EH (cell line): ENCODE measurements around the gene LKAAEAR1.
A peak's percentile ranks its signal among the peaks of the same experiment; 100 is the strongest.
"Not testable (repeated sequence)": the region's sequence is repeated elsewhere in the genome, so short reads cannot be mapped to it uniquely, and the experiment has no call there.

Experiments used
- DNase-seq: peaks from one replicate; pipeline ENCODE4 v3.0.0-alpha.2; 2015; ENCODE audit warnings: low read depth

Gene LKAAEAR1, protein sequence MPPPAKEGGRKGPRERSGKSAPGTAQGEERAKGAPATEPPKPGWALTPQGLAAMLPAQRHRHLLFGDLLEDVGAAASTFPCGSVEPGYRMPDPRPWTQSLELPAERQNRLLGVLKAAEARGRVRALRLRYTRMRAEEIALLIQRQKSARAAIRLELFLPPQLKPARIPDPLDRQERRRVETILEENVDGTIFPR

DNA sequence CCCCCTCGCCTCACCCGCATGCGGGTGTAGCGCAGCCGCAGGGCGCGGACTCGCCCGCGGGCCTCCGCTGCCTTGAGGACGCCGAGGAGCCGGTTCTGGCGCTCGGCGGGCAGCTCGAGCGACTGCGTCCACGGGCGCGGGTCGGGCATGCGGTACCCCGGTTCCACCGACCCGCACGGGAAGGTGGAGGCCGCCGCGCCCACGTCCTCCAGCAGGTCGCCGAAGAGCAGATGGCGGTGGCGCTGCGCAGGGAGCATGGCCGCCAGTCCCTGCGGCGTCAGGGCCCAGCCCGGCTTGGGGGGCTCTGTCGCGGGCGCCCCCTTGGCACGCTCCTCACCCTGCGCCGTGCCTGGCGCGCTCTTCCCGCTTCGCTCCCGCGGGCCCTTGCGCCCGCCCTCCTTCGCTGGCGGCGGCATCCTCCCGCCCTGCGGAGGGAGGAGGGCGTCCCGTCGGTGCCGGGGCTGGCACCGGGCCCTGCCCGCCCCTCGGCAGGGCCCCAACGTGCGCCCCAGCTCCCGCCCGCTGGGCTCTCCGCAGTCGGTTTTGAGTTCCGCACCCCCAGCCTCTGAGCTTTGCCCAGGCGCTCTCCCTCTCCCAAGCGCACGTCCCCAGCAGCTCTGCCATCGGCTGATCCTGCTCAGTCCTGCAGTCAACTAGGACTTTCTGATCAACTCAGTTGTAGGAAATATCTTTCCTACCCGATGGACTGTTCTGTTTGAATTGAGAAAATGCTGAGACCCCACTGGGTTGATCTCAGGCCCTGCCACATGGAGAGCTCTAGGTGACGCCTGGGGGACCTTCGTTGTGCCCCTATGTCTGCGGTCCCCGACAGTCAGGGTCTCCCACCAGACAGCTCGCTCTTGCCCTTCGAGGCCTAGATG lies at the start of gene LKAAEAR1:
Gene LKAAEAR1, minus strand, starts transcription at position 595 of the 881 bp plus-strand sequence. Its CDS starts 179 bp downstream, at position 416.
- no peak for DNase-seq

DNA sequence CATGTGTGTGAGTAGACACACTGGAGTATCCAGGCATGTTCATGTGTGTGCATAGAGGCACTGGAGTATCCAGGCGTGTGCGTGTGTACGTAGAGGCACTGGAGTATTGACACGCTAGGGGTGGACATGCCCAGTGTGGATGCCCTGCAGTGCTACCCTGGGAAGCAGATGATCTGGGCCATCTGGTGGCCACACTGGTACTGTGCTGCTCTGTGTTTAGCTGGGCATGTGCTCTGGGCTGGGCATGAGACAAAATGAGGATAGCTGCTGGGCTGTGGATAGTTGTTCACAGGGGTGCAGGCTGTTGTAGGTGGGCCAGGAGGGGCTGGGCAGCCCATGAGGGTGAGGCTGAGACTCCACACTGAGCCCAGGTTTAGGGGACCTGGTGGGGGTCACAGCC lies 47.2 kb upstream of the LKAAEAR1 start:
- peak; percentile 34 for DNase-seq

DNA sequence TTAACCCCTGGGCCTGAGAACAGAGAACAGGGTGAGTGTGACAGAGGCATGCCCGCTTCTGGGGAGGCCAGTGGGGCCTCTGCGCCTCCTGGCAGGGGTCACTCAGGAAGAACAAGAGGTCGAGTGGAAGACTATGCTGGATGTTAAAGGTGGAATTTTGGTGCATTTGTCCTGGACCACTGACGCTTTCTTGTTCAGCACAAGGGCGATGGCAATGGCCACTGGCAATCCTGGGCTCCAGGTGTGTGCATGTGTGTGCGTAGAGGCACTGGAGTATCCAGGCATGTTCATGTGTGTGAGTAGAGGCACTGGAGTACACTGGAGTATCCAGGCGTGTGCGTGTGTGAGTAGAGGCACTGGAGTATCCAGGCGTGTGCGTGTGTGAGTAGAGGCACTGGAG lies 46.7 kb upstream of the LKAAEAR1 start:
- no peak for DNase-seq

DNA sequence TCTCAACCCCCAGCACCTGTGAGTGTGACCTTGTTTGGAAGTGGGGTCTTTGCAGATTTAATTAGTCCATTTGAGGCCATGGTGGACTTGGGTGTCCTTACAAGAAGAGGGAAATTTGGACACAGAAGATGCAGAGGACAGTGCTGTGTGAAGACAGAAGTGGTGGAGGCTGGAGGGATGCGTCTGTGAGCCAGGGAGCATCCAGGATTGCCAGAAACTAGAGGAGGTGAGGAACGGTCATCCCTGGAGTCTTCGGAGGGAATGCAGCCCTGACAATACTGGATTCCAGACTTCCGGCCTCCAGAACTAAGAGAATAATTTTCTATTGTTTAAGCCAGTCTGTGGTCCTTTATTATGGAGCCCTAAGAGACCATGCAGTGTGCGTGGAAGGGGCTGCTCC lies 46.1 kb upstream of the LKAAEAR1 start:
- DNase-seq = no peak

DNA sequence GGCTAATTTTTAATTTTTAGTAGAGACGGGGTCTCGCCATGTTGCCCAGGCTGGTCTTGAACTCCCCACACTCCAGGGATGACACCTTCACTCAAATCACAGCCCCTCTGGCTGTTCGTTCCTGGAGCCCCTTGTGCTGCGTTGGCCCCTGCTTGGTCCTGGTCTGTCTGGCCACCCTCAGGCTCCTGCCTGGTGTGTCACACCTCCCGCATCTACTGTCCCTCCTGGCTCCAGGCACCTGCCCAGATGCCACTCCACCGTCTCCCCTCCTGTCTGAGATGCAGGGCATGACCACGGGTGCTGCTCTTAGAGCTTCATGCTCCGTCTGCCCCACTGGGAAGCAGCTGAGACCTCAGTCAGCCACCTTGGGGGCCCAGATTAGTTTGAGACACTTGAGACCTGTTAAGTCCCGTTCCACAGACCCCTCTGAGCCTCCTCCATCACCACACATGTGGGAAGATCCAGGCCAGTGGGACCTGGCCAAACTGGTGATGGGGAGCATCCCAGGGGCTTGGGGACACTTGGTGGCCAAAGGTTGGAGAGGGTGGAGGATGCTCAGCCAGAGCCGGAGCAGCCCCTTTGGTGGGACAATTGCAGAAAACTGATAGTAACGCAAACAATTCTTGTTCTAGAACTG lies 45.1 kb upstream of the LKAAEAR1 start:
- DNase-seq = no peak

DNA sequence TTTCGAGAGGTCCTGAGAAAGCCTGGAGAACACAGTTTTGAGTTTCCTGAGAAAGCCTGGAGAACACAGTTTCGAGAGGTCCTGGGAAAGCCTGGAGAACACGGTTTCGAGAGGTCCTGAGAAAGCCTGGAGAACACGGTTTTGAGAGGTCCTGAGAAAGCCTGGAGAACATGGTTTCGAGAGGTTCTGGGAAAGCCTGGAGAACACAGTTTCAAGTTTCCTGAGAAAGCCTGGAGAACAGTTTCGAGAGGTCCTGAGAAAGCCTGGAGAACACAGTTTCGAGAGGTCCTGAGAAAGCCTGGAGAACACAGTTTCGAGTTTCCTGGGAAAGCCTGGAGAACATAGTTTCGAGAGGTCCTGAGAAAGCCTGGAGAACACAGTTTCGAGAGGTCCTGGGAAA lies 39.3 kb upstream of the LKAAEAR1 start:
- not testable (repeated sequence) for DNase-seq

DNA sequence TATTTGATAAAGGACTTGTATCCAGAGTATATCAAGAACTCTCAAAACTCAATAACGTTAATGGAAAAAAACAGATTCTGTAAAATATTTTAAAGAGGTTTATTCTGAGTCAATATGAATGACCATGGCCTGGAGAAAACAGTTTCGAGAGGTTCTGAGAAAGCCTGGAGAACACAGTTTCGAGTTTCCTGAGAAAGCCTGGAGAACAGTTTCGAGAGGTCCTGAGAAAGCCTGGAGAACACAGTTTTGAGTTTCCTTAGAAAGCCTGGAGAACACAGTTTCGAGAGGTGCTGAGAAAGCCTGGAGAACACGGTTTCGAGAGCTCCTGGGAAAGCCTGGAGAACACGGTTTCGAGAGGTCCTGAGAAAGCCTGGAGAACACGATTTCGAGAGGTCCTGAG lies 38.7 kb upstream of the LKAAEAR1 start:
- not testable (repeated sequence) for DNase-seq

DNA sequence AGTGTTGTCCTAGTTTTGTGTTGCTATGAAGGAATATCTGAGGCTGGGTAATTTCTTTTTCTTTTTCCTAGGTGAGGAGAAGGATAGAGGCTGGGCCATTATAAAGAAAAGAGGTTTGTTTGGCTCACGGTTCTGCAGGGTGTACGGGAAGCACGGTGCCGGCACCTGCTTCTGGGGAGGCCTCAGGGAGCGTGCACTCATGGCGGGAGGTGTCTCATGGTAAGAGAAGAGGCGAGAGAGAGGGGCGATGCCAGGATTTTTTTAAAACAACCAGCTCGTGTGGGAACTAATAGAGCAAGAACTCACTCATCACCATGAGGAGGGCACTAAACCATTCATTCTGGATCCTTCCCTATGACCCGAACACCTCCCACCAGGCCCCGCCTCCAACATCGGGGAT lies 37.4 kb upstream of the LKAAEAR1 start:
- no peak for DNase-seq

DNA sequence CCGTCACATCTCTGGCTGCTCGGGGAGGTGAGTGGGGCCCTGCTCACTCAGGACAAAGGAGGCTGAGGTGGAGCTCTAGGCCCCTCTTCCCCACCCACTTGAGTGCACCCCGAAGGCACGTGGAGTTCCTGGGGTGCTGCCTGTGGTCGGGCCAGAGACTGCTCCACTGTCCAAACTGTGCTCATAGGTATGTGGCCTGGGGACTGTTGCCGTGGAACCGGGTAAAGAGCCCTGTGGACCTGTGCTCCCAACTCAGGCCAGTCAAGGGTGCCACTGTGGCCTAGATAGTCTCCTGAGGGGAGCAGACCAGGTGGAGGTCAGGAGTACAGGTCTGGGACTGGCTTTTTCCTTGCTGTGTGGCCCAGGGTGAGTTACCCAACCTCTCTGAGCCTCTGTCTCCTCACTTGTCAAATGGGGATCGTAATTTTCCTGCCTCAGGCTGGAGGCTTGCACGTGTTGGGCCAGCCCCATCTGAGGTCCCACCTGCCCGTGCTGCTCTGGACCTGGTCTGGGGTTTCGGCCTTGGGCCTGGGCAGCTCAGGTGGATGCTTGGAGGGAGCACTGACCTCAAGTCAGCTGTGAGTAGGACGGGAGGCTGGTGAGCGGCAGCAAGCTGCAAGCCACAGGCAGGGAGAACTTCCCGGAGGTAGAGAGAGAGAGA lies 35.6 kb upstream of the LKAAEAR1 start:
- DNase-seq = no peak

DNA sequence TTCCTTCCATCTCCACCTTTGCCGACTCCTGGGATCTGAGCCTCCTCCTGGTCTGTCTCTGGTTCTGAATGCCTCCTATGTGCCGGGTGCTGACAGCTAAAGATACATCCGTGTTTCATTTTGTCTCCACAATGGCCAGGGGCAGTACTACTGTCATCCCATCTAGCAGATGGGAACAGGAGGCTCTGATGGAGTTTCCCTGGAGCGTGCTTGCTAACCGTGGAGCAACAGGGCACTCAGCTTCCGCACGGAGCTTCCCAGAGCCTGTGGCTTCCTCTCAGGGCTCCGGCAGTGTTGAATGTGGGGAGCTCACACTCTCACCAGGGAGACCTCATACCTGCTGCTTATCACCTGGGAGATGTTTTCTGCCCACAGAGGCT lies 35.1 kb upstream of the LKAAEAR1 start:
- DNase-seq = no peak

DNA sequence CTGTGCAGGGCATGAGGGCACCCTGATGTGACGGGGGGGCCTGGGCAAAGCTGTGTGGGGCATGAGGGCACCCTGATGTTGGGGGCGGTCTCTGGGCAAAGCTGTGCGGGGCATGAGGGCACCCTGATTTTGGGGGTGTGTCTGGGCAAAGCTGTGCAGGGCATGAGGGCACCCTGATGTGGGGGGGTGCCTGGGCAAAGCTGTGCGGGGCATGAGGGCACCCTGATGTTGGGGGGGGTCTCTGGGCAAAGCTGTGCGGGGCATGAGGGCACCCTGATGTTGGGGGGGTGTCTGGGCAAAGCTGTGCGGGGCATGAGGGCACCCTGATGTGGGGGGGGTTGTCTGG lies 33.2 kb upstream of the LKAAEAR1 start:
- DNase-seq = not testable (repeated sequence)

DNA sequence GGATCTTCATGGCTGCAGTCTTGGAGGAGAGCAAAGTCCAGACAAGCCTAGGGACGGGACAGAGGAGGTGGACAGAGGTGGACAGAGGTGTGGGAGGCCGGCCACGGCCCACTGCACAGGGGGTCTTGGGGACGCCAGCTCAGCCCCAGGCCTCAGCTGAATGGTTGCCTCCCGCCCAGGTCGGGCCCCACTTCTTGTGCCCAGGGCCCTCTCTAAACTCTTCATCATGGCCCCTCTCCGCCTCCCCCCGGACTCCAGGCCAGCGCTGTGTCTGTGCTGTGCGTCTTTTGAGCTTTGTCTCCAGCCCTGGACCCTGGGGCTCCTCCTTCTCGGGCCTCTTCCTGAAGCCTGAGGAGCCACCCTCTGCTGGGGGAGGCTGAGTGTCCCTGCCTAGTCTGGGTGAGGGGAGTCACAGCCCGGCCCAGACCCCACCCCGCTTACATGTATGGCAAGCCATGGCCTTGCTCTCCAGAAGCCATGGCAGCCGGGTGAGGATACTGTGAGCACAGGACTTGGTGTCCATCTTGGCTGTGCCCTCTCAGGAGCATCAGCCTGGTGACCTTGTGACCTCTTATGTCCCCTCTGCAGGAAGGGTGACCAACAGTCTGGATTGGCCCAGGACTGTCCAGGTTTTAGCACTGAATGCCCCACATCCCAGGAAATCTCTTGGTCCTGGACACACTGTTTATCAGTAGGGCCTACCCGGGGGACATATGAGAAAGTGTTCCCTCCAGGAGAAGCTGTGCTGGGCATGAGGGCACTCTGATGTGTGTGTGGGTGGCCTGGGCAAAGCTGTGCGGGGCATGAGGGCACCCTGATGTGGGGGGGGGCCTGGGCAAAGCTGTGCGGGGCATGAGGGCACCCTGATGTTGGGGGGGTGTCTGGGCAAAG lies 32.6 kb upstream of the LKAAEAR1 start:
- no peak for DNase-seq

DNA sequence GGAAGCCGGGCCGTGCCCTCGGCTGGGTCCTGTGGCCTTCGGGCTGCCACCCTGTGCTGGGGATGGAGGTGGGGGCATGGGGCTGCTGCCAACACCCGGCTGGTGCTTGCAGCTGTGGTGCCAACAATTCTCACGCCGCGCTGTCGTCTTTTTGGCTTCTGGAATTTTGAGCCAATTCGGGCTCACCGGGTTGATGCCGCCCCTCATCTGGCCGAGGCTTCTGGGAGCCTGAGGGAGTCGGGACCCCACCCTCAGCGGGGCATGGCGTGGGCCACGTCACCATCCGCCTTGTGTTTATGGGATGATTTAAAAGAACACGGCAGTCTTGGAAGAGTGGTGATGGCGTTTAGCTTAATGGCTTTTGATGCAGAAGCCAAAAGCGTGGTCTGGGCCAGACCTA lies 31.8 kb upstream of the LKAAEAR1 start:
- no peak for DNase-seq

DNA sequence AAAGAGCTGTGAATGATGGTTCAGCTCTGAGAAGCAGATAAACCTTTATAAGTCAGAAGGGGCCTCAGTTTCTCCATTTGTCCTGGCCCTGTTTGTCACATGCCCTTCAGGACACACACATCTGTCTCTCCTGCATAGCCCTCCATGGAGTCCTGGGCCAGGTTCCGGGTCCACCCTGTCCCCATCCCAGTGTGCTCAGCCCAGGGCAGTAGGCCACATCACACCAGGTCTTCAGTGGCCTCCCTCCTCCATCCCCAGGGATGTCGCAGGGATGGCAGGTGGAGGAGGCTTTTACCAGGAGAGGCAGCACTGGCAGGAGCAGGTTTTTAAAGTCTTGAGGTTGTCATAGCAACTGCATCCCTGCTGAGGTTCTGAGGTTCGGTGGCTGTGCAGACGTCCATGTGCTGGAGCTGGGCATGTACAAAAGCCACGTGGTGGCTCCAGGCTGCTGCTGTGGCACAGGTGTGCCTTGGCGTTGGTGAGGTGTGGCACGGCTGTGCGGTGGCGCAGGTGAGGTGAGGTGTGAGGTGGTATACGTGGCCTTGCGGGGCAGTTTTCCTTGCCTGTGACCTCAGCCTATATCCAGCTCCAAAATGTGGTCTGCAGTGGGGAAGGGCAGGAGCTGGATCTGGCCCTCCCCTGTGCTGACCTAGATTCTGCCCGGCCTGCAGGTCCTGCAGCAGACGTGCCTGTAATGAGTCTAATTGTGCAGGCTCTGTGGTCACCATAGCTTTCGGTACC lies 31.1 kb upstream of the LKAAEAR1 start:
- no peak for DNase-seq

DNA sequence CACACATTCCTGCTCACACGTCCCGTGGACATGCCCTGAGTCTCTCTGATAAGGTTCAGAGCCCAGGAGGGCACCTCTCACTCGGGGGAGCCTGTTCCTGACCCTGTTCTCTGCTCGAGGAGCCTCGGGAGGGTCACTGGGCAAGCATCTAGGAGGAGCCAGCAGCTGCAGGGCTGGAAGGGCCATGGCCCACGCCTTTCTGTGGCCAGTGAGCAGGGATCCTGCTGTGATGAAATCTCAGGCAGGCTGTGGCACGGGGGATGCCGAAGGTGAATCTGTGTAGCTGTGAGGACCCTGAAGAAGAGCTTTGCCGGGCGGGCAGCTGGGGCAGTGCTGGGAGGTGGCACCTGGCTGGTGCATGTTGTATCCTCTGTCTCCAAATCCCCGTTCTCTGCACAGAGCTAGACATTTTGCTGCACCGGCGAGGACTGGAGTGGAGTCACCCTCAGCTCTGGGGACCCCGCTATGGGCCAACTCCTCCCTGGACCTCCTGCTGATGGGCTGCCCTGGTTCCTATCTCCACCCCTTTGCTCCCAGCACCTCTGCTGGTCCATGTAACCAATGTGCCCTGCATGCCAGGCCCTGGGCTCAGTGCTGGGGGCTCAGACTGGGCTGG lies 30.3 kb upstream of the LKAAEAR1 start:
- DNase-seq = no peak

DNA sequence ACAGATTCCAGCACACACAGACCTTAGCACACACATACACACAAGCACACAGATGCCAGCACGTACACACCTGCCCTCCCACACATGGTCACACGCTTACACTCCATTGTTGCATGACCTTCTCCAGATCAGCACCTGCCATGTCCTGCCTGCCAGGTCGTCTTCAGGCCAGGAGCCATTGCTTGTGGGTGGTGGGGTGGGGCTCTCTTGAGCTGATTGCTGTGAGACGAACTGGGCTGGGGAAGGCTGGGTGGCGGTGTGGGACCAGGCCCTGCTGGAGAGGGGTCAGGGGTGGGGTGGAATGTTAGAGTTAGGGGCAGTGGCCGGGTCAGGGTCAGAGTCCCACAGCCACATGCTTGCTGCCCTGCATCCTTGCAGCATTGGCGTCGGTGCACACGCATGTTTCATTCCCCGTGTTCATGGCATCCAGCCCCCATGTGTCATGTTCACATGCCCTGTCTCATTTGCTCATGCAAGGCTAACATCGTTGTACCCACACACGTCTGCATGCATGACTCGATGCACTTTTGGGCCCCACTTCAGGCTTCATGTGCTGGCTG lies 29.7 kb upstream of the LKAAEAR1 start:
- DNase-seq = no peak

DNA sequence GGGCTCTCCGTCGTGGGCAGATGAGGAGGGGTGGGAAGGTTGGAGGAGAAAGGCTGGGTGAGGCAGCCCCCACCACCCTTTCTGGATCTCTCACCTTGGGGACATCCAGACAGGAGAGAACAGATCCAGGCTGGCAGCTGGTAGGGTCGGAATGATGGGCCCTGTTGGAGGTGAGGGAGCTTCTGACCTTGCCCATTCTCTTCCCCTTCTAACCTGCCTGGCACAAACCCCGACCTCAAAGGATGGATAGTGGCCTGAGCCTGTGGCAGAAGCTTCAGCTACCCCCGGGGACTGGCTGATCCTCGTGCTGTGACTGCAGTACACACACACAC lies 29.2 kb upstream of the LKAAEAR1 start:
- no peak for DNase-seq

DNA sequence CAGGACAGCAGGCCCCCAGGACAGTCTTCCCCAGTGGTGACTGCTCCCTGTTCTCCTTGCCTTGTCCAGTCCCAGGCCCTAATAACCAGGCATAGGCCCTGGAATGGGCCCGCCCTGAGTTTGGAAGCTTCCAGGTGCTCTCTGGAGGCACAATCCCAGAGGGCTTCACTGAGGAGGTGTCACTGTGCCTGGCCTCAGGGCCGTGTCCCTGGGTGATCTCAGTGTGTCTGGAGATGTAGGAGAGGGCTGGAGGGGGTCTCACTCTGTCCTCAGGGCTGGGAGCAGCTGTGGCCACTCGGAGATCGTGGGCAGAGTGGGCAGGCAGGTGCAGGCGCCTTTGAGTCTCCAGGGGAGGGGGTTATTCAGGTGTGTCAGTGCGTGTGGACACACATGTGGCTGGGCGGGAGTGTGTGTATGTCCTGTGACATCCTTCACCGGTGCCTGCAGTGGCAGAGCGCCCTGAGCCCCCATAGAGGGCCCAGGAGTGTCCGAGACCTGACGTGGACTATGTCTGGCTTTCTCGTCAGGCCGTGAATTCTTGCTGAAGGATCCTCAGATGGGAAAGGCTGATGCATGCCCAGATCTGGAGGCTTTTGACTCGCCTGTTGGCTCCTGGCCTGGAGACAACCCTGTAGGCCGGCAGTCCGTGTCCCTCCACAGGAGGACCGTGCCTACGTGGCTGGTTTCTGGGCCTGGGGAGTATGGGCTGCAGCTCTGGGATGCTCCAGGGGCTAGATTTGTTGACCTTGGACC lies 28.7 kb upstream of the LKAAEAR1 start:
- DNase-seq = no peak

DNA sequence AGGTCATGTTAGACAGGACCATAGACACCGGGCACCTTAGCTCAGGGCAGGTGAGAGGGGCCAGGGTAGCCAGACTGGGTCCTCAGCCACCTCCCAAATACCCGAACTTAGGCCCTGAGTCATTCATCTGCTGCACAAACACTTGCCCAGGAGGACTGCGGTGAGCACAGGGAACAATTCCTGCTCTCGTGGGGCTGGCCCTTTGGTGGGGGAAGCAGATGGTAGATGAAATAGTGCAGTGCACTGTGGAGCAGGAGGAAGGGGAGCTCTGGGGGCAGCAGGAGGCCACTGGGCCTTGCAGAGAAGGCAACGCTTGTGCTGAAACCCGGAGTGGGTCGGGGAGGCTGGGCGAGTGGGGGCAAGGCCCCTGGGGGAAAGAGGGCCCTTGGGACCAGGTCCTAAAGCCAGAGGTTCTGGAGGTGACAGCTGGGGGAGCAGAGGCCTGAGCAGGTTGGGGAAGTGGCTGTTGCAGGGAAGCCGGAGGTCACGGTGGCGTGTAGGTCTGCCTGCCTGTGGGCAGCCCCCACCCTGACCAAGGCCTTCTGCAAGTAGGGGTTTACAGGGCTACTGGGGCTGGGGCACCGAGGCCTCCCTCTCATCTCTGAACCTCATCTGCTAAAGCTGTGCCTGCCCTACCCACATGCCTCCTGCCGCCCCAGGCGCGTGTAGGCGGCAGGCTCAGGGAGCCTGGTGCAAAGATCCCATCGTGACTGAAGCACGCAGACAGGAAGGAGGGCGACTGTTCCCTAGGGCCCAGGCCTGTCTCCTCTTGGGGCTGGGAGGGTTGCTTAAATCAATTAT lies 27.8 kb upstream of the LKAAEAR1 start:
- no peak for DNase-seq
